Neural cell (in vitro differentiated cells): ENCODE results near the gene FHOD3. TPM values are rescaled to one million over a fixed set of nuclear protein-coding genes. Genes with fewer than 3 reads are reported as not detected.

Experiments
- H2AFZ ChIP-seq: fragments of 200-600, 300-800 bp; sonication (generic), shearing (Covaris generic); 2 replicates; pipeline ENCODE4 v1.6.0; 2014; ENCODE audit warnings: low read depth, mild to moderate bottlenecking, antibody characterized with exemption, low read length, moderate library complexity
- H3F3A ChIP-seq: fragments of 200-600 bp; shearing (Covaris generic); 2 replicates; pipeline ENCODE4 v1.6.1; 2016; ENCODE audit warnings: mild to moderate bottlenecking, moderate library complexity, mixed read lengths, antibody characterized with exemption, low read length; ENCODE audit not compliant: insufficient read depth, poor library complexity, severe bottlenecking
- H3K27ac ChIP-seq: fragments of 200-600, 300-800 bp; sonication (generic), shearing (Covaris generic); 2 replicates; pipeline ENCODE4 v1.5.1; 2014; ENCODE audit warnings: mild to moderate bottlenecking, low read length, moderate library complexity
- H3K27me3 ChIP-seq: fragments of 300-800, 200-600 bp; sonication (generic), shearing (Covaris generic); 2 replicates; pipeline ENCODE4 v1.6.0; 2014; ENCODE audit warnings: mild to moderate bottlenecking, low read depth, low read length, moderate library complexity; ENCODE audit not compliant: insufficient read depth
- H3K36me3 ChIP-seq: fragments of 300-800, 200-600 bp; sonication (generic), shearing (Covaris generic); 2 replicates; pipeline ENCODE4 v1.5.1; 2014; ENCODE audit warnings: mild to moderate bottlenecking, antibody characterized with exemption, low read length, moderate library complexity; ENCODE audit not compliant: insufficient read depth
- H3K4me2 ChIP-seq: fragments of 300-800, 200-600 bp; sonication (generic), shearing (Covaris generic); 2 replicates; pipeline ENCODE4 v1.6.0; 2014; ENCODE audit warnings: mild to moderate bottlenecking, low read length
- H3K4me3 ChIP-seq: fragments of 300-800, 200-600 bp; sonication (generic), shearing (Covaris generic); 2 replicates; pipeline ENCODE4 v1.5.1; 2014; ENCODE audit warnings: mild to moderate bottlenecking, low read length, moderate library complexity
- H3K79me2 ChIP-seq: fragments of 200-600 bp; shearing (Covaris generic); replicated peaks from 2 replicates; pipeline ENCODE4 v1.6.0; 2014; ENCODE audit warnings: mild to moderate bottlenecking, low read length, moderate library complexity; ENCODE audit not compliant: insufficient read depth
- H3K9ac ChIP-seq: fragments of 300-800, 200-600 bp; sonication (generic), shearing (Covaris generic); 2 replicates; pipeline ENCODE4 v1.6.1; 2016; ENCODE audit warnings: mild to moderate bottlenecking, low read length, mixed read lengths
- H3K9me2 ChIP-seq: fragments of 200-600 bp; shearing (Covaris generic); 2 replicates; pipeline ENCODE4 v1.6.1; 2016; ENCODE audit warnings: mild to moderate bottlenecking, low read length, mixed read lengths; ENCODE audit not compliant: insufficient read depth
- H3K9me3 ChIP-seq: fragments of 200-600, 300-800 bp; sonication (generic), shearing (Covaris generic); 2 replicates; pipeline ENCODE4 v1.6.1; 2016; ENCODE audit warnings: mild to moderate bottlenecking, mixed run types, low read length, moderate library complexity, mixed read lengths
- H4K20me1 ChIP-seq: fragments of 200-600 bp; shearing (Covaris generic); 2 replicates; pipeline ENCODE4 v1.6.1; 2016; ENCODE audit warnings: mild to moderate bottlenecking, mixed run types; ENCODE audit not compliant: insufficient read depth
- EP300 ChIP-seq: fragments of 450-650 bp; conservative IDR thresholded peaks from 2 replicates; pipeline ENCODE4 v1.6.1; 2014; ENCODE audit warnings: antibody characterized with exemption, mild to moderate bottlenecking, moderate library complexity; ENCODE audit not compliant: poor library complexity, severe bottlenecking
- EZH2 ChIP-seq: fragments of 200-600, 300-800 bp; shearing (Covaris generic), sonication (generic); IDR thresholded peaks from 2 replicates; pipeline ENCODE4 v1.6.1; 2014; ENCODE audit warnings: antibody characterized with exemption, low read length, borderline replicate concordance, mild to moderate bottlenecking; ENCODE audit not compliant: insufficient read depth, poor library complexity, severe bottlenecking
- MXI1 ChIP-seq: fragments of 450-650 bp; conservative IDR thresholded peaks from 2 replicates; pipeline ENCODE4 v1.6.1; 2014; ENCODE audit warnings: antibody characterized with exemption, mild to moderate bottlenecking; ENCODE audit not compliant: poor library complexity, severe bottlenecking
- POLR2AphosphoS5 ChIP-seq: IDR thresholded peaks from 2 replicates; pipeline ENCODE4 v1.6.1; 2012
- RAD21 ChIP-seq: fragments of 450-650 bp; conservative IDR thresholded peaks from 2 replicates; pipeline ENCODE4 v1.6.1; 2014; ENCODE audit warnings: antibody characterized with exemption, mild to moderate bottlenecking, moderate library complexity
- REST ChIP-seq: IDR thresholded peaks from 2 replicates; pipeline ENCODE4 v1.6.1; 2012; ENCODE audit warnings: borderline replicate concordance
- SMC3 ChIP-seq: fragments of 450-650 bp; conservative IDR thresholded peaks from 2 replicates; pipeline ENCODE4 v1.6.1; 2014; ENCODE audit warnings: antibody characterized with exemption, mild to moderate bottlenecking, moderate library complexity; ENCODE audit not compliant: poor library complexity
- TAF1 ChIP-seq: IDR thresholded peaks from 2 replicates; pipeline ENCODE4 v1.6.1; 2012; ENCODE audit warnings: low read depth
- polyA plus RNA-seq: library from polyadenylated mRNA; depleted of rRNA; stranded (reverse); fragments of >200 nt; gene quantifications from 2 replicates; pipeline ENCODE4 v1.2.3, GENCODE V29; 2014

FHOD3 gene
- polyA plus RNA-seq, 1 donor from 2014 or later, result 19.4 TPM

GRCh38 chr18:36592282-36592681, 294.8 kb downstream of the FHOD3 start:
- no peaks in the 10 kb centered on the region for H3K36me3 ChIP-seq
- no peak overlapping the region for H3K27ac ChIP-seq
- H4K20me1 ChIP-seq, result no peaks in the 10 kb centered on the region
- no peak overlapping the region for H3K9ac ChIP-seq
- no peak for TF ChIP-seq POLR2AphosphoS5
- no peak for TF ChIP-seq SMC3
- no peak for TF ChIP-seq RAD21
- TF ChIP-seq EP300, result no peak
- no peak overlapping the region for H3K4me2 ChIP-seq
- no peaks in the 10 kb centered on the region for H3K27me3 ChIP-seq
- H3K9me3 ChIP-seq, result no peaks in the 10 kb centered on the region
- H3K4me3 ChIP-seq, result no peak overlapping the region
- H3K9me2 ChIP-seq, result no peaks in the 10 kb centered on the region
- no peaks in the 10 kb centered on the region for H3K79me2 ChIP-seq
- H3F3A ChIP-seq, result no peaks in the 10 kb centered on the region
- no peak overlapping the region for H2AFZ ChIP-seq

- Histone ChIP-seq H4K20me1 (no peaks in the 10 kb centered on the region), H3K9ac (no peak overlapping the region), H3K4me3 (no peak overlapping the region)
These were observed 295.5 kb downstream of the FHOD3 start for GRCh38 chr18:36593001-36593400.

GRCh38 chr18:36593641-36594040, 296.1 kb downstream of the FHOD3 start:
- Histone ChIP-seq H3K36me3 (no peaks in the 10 kb centered on the region), H3F3A (no peaks in the 10 kb centered on the region), H2AFZ (no peak overlapping the region), H3K9me3 (no peaks in the 10 kb centered on the region), H3K9me2 (no peaks in the 10 kb centered on the region), H3K4me3 (no peak overlapping the region), H3K79me2 (no peaks in the 10 kb centered on the region), H3K27me3 (no peaks in the 10 kb centered on the region), H3K27ac (no peak overlapping the region), H3K9ac (no peak overlapping the region), H3K4me2 (no peak overlapping the region), H4K20me1 (no peaks in the 10 kb centered on the region)
- no peak for TF ChIP-seq EZH2
- no peak for TF ChIP-seq MXI1

More at GRCh38 chr18:36593001-36593400, 295.5 kb downstream of the FHOD3 start:
- Histone ChIP-seq H3K27me3 (no peaks in the 10 kb centered on the region), H3F3A (no peaks in the 10 kb centered on the region), H3K4me2 (no peak overlapping the region), H2AFZ (no peak overlapping the region), H3K9me2 (no peaks in the 10 kb centered on the region), H3K36me3 (no peaks in the 10 kb centered on the region), H3K9me3 (no peaks in the 10 kb centered on the region), H3K79me2 (no peaks in the 10 kb centered on the region), H3K27ac (no peak overlapping the region)
- TF ChIP-seq EZH2 (no peak), TAF1 (no peak), MXI1 (no peak), REST (no peak)
